WTC11 (cell line): Measurements from ENCODE around the gene UCK1. TPM values are rescaled to one million over a fixed set of nuclear protein-coding genes. Genes with fewer than 3 reads are reported as not detected.

Experiments used
- ATAC-seq: fragments of 200-7000 bp; cut with Tn5 transposase; 2 replicates; pipeline ENCODE4 v1.10.0; 2021; ENCODE audit warnings: mild to moderate bottlenecking, moderate library complexity
- CTCF ChIA-PET: fragments of 300-600 bp; sonication (Branson Sonifier 250); formaldehyde crosslinking; loops from one replicate; lab custom pipeline; 2021; ENCODE audit warnings: antibody characterized with exemption; lab: Charles Lee
- POLR2A ChIA-PET: fragments of 350-600 bp; sonication (Branson Sonifier 250); formaldehyde crosslinking; loops from one replicate; lab custom pipeline; 2021; ENCODE audit warnings: antibody characterized with exemption; lab: Charles Lee
- DNase-seq: peaks from one replicate; pipeline ENCODE4 v3.0.0; 2021; ENCODE audit warnings: low spot score
- H3K27ac Mint-ChIP-seq: 2 replicates; pipeline ENCODE4 v1.8.0; 2021; ENCODE audit warnings: mixed read lengths
- H3K27me3 Mint-ChIP-seq: 2 replicates; pipeline ENCODE4 v1.8.0; 2021; ENCODE audit warnings: low read depth, mild to moderate bottlenecking, moderate library complexity, mixed read lengths
- H3K36me3 Mint-ChIP-seq: 2 replicates; pipeline ENCODE4 v1.8.0; 2021; ENCODE audit warnings: mixed read lengths
- H3K4me1 Mint-ChIP-seq: 2 replicates; pipeline ENCODE4 v1.8.0; 2022; ENCODE audit warnings: mixed read lengths
- H3K4me3 Mint-ChIP-seq: 2 replicates; pipeline ENCODE4 v1.8.0; 2021; ENCODE audit warnings: mild to moderate bottlenecking, moderate library complexity, mixed read lengths
- H3K9me3 Mint-ChIP-seq: 2 replicates; pipeline ENCODE4 v1.8.0; 2021; ENCODE audit warnings: mixed read lengths
- CREB1 ChIP-seq: sonication (generic); formaldehyde crosslinking; IDR thresholded peaks from 2 replicates; pipeline ENCODE4 v1.8.0; 2023; ENCODE audit warnings: mild to moderate bottlenecking, missing genetic modification reagents
- ESRRA ChIP-seq: sonication (generic); formaldehyde crosslinking; IDR thresholded peaks from 2 replicates; pipeline ENCODE4 v1.8.1; 2022; ENCODE audit warnings: mild to moderate bottlenecking, missing genetic modification reagents, borderline replicate concordance
- GRHL2 ChIP-seq: fragments of 250-450 bp; sonication (Bioruptor Pico); IDR thresholded peaks from 2 replicates; pipeline ENCODE4 v1.8.0; 2022; ENCODE audit warnings: mild to moderate bottlenecking, moderate library complexity; ENCODE audit not compliant: insufficient replicate concordance, severe bottlenecking
- GTF2I ChIP-seq: fragments of 250-450 bp; sonication (Bioruptor Pico); conservative IDR thresholded peaks from 2 replicates; pipeline ENCODE4 v1.4.0; 2021; ENCODE audit warnings: mild to moderate bottlenecking
- JUN ChIP-seq: sonication (generic); formaldehyde crosslinking; IDR thresholded peaks from 2 replicates; pipeline ENCODE4 v1.8.0; 2023; ENCODE audit warnings: mild to moderate bottlenecking, missing genetic modification reagents
- KAT7 ChIP-seq: sonication (generic); formaldehyde crosslinking; IDR thresholded peaks from 2 replicates; pipeline ENCODE4 v1.8.1; 2023; ENCODE audit warnings: missing genetic modification reagents, mild to moderate bottlenecking, borderline replicate concordance
- MXD4 ChIP-seq: fragments of 250-450 bp; sonication (Bioruptor Pico); IDR thresholded peaks from 2 replicates; pipeline ENCODE4 v1.8.0; 2021; ENCODE audit warnings: mild to moderate bottlenecking, moderate library complexity, borderline replicate concordance
- MYBL2 ChIP-seq: sonication (generic); formaldehyde crosslinking; IDR thresholded peaks from 2 replicates; pipeline ENCODE4 v1.8.1; 2023; ENCODE audit warnings: mild to moderate bottlenecking, moderate library complexity, missing genetic modification reagents
- NFATC4 ChIP-seq: fragments of 250-450 bp; sonication (Bioruptor Pico); IDR thresholded peaks from 2 replicates; pipeline ENCODE4 v1.9.0; 2021; ENCODE audit warnings: mild to moderate bottlenecking
- RORB ChIP-seq: fragments of 250-450 bp; sonication (Bioruptor Pico); IDR thresholded peaks from 2 replicates; pipeline ENCODE4 v1.9.0; 2021; ENCODE audit warnings: mild to moderate bottlenecking
- SOX15 ChIP-seq: fragments of 250-450 bp; sonication (Bioruptor Pico); IDR thresholded peaks from 2 replicates; pipeline ENCODE4 v1.9.0; 2021; ENCODE audit warnings: mild to moderate bottlenecking
- TEAD1 ChIP-seq: sonication (generic); formaldehyde crosslinking; IDR thresholded peaks from 2 replicates; pipeline ENCODE4 v1.8.0; 2022; ENCODE audit warnings: mild to moderate bottlenecking, missing genetic modification reagents
- ZBTB21 ChIP-seq: sonication (generic); formaldehyde crosslinking; IDR thresholded peaks from 2 replicates; pipeline ENCODE4 v1.8.1; 2023; ENCODE audit warnings: mild to moderate bottlenecking, missing genetic modification reagents, borderline replicate concordance
- ZNF121 ChIP-seq: sonication (generic); formaldehyde crosslinking; IDR thresholded peaks from 2 replicates; pipeline ENCODE4 v1.8.0; 2023; ENCODE audit warnings: missing genetic modification reagents
- ZNF138 ChIP-seq: sonication (generic); formaldehyde crosslinking; conservative IDR thresholded peaks from 2 replicates; pipeline ENCODE4 v1.8.1; 2022; ENCODE audit warnings: mild to moderate bottlenecking, moderate library complexity, missing genetic modification reagents
- ZNF396 ChIP-seq: fragments of 250-450 bp; sonication (Bioruptor Pico); IDR thresholded peaks from 2 replicates; pipeline ENCODE4 v1.8.0; 2021; ENCODE audit warnings: mild to moderate bottlenecking, moderate library complexity, borderline replicate concordance
- ZNF416 ChIP-seq: fragments of 250-450 bp; sonication (Bioruptor Pico); IDR thresholded peaks from 2 replicates; pipeline ENCODE4 v1.9.0; 2021; ENCODE audit warnings: mild to moderate bottlenecking, inconsistent platforms
- total RNA-seq: library from RNA; stranded (reverse); gene quantifications from 3 replicates; pipeline ENCODE4 v1.2.3, GENCODE V29; 2021
- TF ChIP-seq, protein P1 (sequence below): fragments of 250-450 bp; sonication (Bioruptor Pico); IDR thresholded peaks from 2 replicates; pipeline ENCODE4 v1.8.0; 2021; ENCODE audit warnings: mild to moderate bottlenecking
- TF ChIP-seq, protein P2 (sequence below): sonication (generic); formaldehyde crosslinking; IDR thresholded peaks from 2 replicates; pipeline ENCODE4 v1.8.1; 2022; ENCODE audit warnings: mild to moderate bottlenecking, moderate library complexity, missing genetic modification reagents
- TF ChIP-seq, protein P3 (sequence below): sonication (generic); formaldehyde crosslinking; IDR thresholded peaks from 2 replicates; pipeline ENCODE4 v1.8.0; 2022; ENCODE audit warnings: mild to moderate bottlenecking, missing genetic modification reagents
- TF ChIP-seq, protein P4 (sequence below): sonication (generic); formaldehyde crosslinking; IDR thresholded peaks from 2 replicates; pipeline ENCODE4 v1.8.1; 2023; ENCODE audit warnings: mild to moderate bottlenecking, missing genetic modification reagents
- TF ChIP-seq, protein P5 (sequence below): sonication (generic); formaldehyde crosslinking; IDR thresholded peaks from 2 replicates; pipeline ENCODE4 v1.8.1; 2022; ENCODE audit warnings: mild to moderate bottlenecking, missing genetic modification reagents, moderate library complexity, borderline replicate concordance
- TF ChIP-seq, protein P6 (sequence below): sonication (generic); formaldehyde crosslinking; IDR thresholded peaks from 2 replicates; pipeline ENCODE4 v1.8.0; 2022; ENCODE audit warnings: mild to moderate bottlenecking, missing genetic modification reagents
- TF ChIP-seq, protein P7 (sequence below): fragments of 200-600 bp; IDR thresholded peaks from 2 replicates; pipeline ENCODE4 v1.8.0; 2022; ENCODE audit warnings: antibody characterized with exemption
- TF ChIP-seq, protein P8 (sequence below): sonication (generic); formaldehyde crosslinking; conservative IDR thresholded peaks from 2 replicates; pipeline ENCODE4 v1.8.1; 2022; ENCODE audit warnings: mild to moderate bottlenecking, missing genetic modification reagents
- TF ChIP-seq, protein P9 (sequence below): sonication (generic); formaldehyde crosslinking; IDR thresholded peaks from 2 replicates; pipeline ENCODE4 v1.8.0; 2022; ENCODE audit warnings: mild to moderate bottlenecking, missing genetic modification reagents

Gene UCK1
- total RNA-seq, 1 experiment from 2014 or later: 29.6 TPM

DNA sequence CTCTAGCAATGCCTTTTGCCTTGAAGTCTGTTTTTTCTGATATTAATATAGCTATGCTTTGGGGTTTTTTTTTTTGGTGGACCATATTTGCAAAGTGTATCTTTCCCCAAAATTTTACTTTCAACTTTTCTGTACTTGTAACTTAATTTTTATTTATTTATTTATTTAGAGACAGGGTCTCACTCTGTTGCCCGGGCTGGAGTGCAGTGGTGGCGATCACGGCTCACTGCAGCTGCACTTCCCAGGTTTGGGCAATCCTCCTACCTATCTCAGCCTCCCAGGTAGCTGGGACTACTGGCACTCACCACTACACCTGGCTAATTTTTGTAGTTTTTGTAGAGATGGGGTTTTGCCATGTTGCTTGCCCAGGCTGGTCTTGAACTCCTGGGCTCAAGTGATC, 35.1 kb upstream of the UCK1 start:
- no peak for DNase-seq
- Mint-ChIP-seq H3K9me3 (peaks cover 33% of the 10 kb centered on the region), H3K4me3 (no peak overlapping the region), H3K27ac (no peak overlapping the region), H3K4me1 (peaks cover 7% of the 10 kb centered on the region), H3K36me3 (peaks cover 11% of the 10 kb centered on the region), H3K27me3 (peaks cover 9% of the 10 kb centered on the region)
- ATAC-seq: no peak
- TF ChIP-seq GRHL2 (CRISPR knock-in tag): no peak
- TF ChIP-seq MYBL2 (CRISPR knock-in tag): no peak
- TF ChIP-seq ZNF138 (CRISPR knock-in tag): no peak
- TF ChIP-seq, protein P1, sequence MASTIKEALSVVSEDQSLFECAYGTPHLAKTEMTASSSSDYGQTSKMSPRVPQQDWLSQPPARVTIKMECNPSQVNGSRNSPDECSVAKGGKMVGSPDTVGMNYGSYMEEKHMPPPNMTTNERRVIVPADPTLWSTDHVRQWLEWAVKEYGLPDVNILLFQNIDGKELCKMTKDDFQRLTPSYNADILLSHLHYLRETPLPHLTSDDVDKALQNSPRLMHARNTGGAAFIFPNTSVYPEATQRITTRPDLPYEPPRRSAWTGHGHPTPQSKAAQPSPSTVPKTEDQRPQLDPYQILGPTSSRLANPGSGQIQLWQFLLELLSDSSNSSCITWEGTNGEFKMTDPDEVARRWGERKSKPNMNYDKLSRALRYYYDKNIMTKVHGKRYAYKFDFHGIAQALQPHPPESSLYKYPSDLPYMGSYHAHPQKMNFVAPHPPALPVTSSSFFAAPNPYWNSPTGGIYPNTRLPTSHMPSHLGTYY (CRISPR knock-in tag): no peak
- no peak for TF ChIP-seq ZBTB21
- TF ChIP-seq RORB (CRISPR knock-in tag): no peak
- no peak for TF ChIP-seq GTF2I
- TF ChIP-seq TEAD1: no peak
- TF ChIP-seq, protein P2, sequence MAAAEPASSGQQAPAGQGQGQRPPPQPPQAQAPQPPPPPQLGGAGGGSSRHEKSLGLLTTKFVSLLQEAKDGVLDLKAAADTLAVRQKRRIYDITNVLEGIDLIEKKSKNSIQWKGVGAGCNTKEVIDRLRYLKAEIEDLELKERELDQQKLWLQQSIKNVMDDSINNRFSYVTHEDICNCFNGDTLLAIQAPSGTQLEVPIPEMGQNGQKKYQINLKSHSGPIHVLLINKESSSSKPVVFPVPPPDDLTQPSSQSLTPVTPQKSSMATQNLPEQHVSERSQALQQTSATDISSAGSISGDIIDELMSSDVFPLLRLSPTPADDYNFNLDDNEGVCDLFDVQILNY: no peak
- TF ChIP-seq, protein P3, sequence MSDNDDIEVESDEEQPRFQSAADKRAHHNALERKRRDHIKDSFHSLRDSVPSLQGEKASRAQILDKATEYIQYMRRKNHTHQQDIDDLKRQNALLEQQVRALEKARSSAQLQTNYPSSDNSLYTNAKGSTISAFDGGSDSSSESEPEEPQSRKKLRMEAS (CRISPR knock-in tag): no peak
- TF ChIP-seq MXD4 (CRISPR knock-in tag): no peak
- TF ChIP-seq, protein P4, sequence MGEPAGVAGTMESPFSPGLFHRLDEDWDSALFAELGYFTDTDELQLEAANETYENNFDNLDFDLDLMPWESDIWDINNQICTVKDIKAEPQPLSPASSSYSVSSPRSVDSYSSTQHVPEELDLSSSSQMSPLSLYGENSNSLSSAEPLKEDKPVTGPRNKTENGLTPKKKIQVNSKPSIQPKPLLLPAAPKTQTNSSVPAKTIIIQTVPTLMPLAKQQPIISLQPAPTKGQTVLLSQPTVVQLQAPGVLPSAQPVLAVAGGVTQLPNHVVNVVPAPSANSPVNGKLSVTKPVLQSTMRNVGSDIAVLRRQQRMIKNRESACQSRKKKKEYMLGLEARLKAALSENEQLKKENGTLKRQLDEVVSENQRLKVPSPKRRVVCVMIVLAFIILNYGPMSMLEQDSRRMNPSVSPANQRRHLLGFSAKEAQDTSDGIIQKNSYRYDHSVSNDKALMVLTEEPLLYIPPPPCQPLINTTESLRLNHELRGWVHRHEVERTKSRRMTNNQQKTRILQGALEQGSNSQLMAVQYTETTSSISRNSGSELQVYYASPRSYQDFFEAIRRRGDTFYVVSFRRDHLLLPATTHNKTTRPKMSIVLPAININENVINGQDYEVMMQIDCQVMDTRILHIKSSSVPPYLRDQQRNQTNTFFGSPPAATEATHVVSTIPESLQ: no peak
- TF ChIP-seq ESRRA (CRISPR knock-in tag): no peak
- no peak for TF ChIP-seq NFATC4 (CRISPR knock-in tag)
- no peak for TF ChIP-seq CREB1 (CRISPR knock-in tag)
- no peak for TF ChIP-seq SOX15 (CRISPR knock-in tag)
- no peak for TF ChIP-seq ZNF121 (CRISPR knock-in tag)
- no peak for TF ChIP-seq KAT7 (CRISPR knock-in tag)
- TF ChIP-seq, protein P5, sequence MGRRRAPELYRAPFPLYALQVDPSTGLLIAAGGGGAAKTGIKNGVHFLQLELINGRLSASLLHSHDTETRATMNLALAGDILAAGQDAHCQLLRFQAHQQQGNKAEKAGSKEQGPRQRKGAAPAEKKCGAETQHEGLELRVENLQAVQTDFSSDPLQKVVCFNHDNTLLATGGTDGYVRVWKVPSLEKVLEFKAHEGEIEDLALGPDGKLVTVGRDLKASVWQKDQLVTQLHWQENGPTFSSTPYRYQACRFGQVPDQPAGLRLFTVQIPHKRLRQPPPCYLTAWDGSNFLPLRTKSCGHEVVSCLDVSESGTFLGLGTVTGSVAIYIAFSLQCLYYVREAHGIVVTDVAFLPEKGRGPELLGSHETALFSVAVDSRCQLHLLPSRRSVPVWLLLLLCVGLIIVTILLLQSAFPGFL (CRISPR knock-in tag): no peak
- TF ChIP-seq ZNF396 (CRISPR knock-in tag): no peak
- CTCF ChIA-PET: no interaction called here
- POLR2A ChIA-PET: no interaction called here

DNA sequence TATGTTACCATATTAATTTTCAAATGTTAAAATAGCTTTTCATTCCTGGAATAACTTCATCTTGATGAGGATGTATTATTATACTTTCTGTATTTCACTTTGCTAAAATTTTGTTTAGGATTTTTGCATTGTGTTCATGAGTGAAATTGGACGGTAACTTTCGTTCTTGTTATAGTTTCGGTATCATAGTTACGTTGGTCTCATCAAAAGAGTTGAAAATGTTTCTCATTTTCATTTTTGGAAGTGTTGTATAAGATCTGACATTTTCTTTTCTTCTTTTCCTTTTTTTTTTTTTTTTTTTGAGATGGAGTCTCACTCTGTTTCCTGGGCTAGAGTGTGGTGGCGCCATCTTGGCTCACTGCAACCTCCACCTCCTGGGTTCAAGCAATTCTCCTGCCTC, 34.3 kb upstream of the UCK1 start:
- H3K36me3 Mint-ChIP-seq: peaks cover 11% of the 10 kb centered on the region
- H3K4me3 Mint-ChIP-seq: no peak overlapping the region
- H3K4me1 Mint-ChIP-seq: peaks cover 7% of the 10 kb centered on the region
- H3K27ac Mint-ChIP-seq: no peak overlapping the region
- ChIA-PET POLR2A (no interaction called here), CTCF (no interaction called here)
- ATAC-seq: no peak
- no peak for DNase-seq
- peaks cover 38% of the 10 kb centered on the region for H3K9me3 Mint-ChIP-seq
- H3K27me3 Mint-ChIP-seq: peaks cover 9% of the 10 kb centered on the region
- TF ChIP-seq, protein P6, sequence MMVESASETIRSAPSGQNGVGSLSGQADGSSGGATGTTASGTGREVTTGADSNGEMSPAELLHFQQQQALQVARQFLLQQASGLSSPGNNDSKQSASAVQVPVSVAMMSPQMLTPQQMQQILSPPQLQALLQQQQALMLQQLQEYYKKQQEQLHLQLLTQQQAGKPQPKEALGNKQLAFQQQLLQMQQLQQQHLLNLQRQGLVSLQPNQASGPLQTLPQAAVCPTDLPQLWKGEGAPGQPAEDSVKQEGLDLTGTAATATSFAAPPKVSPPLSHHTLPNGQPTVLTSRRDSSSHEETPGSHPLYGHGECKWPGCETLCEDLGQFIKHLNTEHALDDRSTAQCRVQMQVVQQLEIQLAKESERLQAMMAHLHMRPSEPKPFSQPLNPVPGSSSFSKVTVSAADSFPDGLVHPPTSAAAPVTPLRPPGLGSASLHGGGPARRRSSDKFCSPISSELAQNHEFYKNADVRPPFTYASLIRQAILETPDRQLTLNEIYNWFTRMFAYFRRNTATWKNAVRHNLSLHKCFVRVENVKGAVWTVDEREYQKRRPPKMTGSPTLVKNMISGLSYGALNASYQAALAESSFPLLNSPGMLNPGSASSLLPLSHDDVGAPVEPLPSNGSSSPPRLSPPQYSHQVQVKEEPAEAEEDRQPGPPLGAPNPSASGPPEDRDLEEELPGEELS: no peak
- TF ChIP-seq, protein P7, sequence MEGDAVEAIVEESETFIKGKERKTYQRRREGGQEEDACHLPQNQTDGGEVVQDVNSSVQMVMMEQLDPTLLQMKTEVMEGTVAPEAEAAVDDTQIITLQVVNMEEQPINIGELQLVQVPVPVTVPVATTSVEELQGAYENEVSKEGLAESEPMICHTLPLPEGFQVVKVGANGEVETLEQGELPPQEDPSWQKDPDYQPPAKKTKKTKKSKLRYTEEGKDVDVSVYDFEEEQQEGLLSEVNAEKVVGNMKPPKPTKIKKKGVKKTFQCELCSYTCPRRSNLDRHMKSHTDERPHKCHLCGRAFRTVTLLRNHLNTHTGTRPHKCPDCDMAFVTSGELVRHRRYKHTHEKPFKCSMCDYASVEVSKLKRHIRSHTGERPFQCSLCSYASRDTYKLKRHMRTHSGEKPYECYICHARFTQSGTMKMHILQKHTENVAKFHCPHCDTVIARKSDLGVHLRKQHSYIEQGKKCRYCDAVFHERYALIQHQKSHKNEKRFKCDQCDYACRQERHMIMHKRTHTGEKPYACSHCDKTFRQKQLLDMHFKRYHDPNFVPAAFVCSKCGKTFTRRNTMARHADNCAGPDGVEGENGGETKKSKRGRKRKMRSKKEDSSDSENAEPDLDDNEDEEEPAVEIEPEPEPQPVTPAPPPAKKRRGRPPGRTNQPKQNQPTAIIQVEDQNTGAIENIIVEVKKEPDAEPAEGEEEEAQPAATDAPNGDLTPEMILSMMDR: no peak
- TF ChIP-seq, protein P8, sequence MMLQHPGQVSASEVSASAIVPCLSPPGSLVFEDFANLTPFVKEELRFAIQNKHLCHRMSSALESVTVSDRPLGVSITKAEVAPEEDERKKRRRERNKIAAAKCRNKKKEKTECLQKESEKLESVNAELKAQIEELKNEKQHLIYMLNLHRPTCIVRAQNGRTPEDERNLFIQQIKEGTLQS (CRISPR knock-in tag): no peak
- TF ChIP-seq, protein P9, sequence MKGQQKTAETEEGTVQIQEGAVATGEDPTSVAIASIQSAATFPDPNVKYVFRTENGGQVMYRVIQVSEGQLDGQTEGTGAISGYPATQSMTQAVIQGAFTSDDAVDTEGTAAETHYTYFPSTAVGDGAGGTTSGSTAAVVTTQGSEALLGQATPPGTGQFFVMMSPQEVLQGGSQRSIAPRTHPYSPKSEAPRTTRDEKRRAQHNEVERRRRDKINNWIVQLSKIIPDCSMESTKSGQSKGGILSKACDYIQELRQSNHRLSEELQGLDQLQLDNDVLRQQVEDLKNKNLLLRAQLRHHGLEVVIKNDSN: no peak
- TF ChIP-seq, protein P5 (CRISPR knock-in tag): no peak
- TF ChIP-seq ZNF416 (CRISPR knock-in tag) (no peak), ESRRA (CRISPR knock-in tag) (no peak), JUN (CRISPR knock-in tag) (no peak), ZNF138 (CRISPR knock-in tag) (no peak)
